Upper lobe of left lung (tissue), 6 donors: Measurements from ENCODE around the gene IP6K1. TPM values are rescaled to one million over a fixed set of nuclear protein-coding genes. Genes with fewer than 3 reads are reported as not detected.

Experiments
- ATAC-seq, 2 donors: fragments of 200-7000 bp; cut with Tn5 transposase; one replicate each; pipeline ENCODE4 v1.9.1; 2022; ENCODE audit warnings: mild to moderate bottlenecking in 2 of 2, moderate library complexity in 2 of 2; ENCODE audit not compliant: low FRiP score in 2 of 2
- DNase-seq, 2 donors: peaks; one replicate each; pipeline ENCODE4 v3.0.0-alpha.2; 2019 to 2020
- H3K27ac ChIP-seq, 4 donors: fragments of 200-600 bp; sonication (generic); one replicate each; pipeline ENCODE4 v1.5.1; 2016 to 2019
- H3K27me3 ChIP-seq, 4 donors: fragments of 200-600 bp; sonication (generic); one replicate each; pipeline ENCODE4 v1.5.1; 2017 to 2019
- H3K36me3 ChIP-seq, 4 donors: fragments of 200-600 bp; sonication (generic); one replicate each; pipeline ENCODE4 v1.5.1; 2016 to 2019
- H3K4me1 ChIP-seq, 4 donors: fragments of 200-600 bp; sonication (generic); one replicate each; pipeline ENCODE4 v1.5.1; 2018 to 2019
- H3K4me3 ChIP-seq, 4 donors: fragments of 200-600 bp; sonication (generic); one replicate each; pipeline ENCODE4 v1.5.1; 2017 to 2019; ENCODE audit warnings: mild to moderate bottlenecking in 2 of 4, moderate library complexity in 1 of 4
- H3K9me3 ChIP-seq, 4 donors: fragments of 200-600 bp; sonication (generic); one replicate each; pipeline ENCODE4 v1.5.1; 2018 to 2019
- EP300 ChIP-seq, 4 donors: sonication (generic); formaldehyde crosslinking; IDR thresholded peaks; one replicate each; pipeline ENCODE4 v1.5.1; 2017; ENCODE audit warnings: antibody characterized with exemption in 4 of 4, control low read depth in 2 of 4
- POLR2A ChIP-seq, 4 donors: fragments of 450-650 bp; IDR thresholded peaks; one replicate each; pipeline ENCODE4 v1.5.1; 2016 to 2017; ENCODE audit warnings: antibody characterized with exemption in 4 of 4, mild to moderate bottlenecking in 2 of 4
- POLR2AphosphoS5 ChIP-seq, 2 donors: sonication (generic); formaldehyde crosslinking; IDR thresholded peaks; one replicate each; pipeline ENCODE4 v1.5.1; 2017; ENCODE audit warnings: antibody characterized with exemption in 2 of 2
- WGBS, 2 donors: methylation state at CpG; one replicate each; pipeline ENCODE4 v1.1.5; 2017 to 2018; 5-methylcytosine and 5-hydroxymethylcytosine counted together
- total RNA-seq, 6 donors: library from RNA; depleted of rRNA in 4 of 6; stranded (reverse); fragments of >200 nt in 4 of 6; gene quantifications; one replicate each; pipeline versions ENCODE4 v1.1.0 to v1.2.1, GENCODE V29; 2016 to 2021
- TF ChIP-seq, protein P1 (sequence below), 6 experiments: fragments of 450-650 bp in 4 of 6; fragments of 200-600 bp in 2 of 6; sonication (generic) in 2 of 6; IDR thresholded peaks; one replicate each; pipeline ENCODE4 v1.5.1; 2016 to 2019; ENCODE audit warnings: antibody characterized with exemption in 6 of 6
- donor health status: DM: no; HTN: no; CAD: no; lungs with moderate emphysema.
- donor health status: DM: no; HTN: yes; CAD: no; lungs with severe emphysema.

The IP6K1 gene
- total RNA-seq, 6 donors from 2014 or later = 42.0 to 63.9 (median 49.7) TPM

DNA sequence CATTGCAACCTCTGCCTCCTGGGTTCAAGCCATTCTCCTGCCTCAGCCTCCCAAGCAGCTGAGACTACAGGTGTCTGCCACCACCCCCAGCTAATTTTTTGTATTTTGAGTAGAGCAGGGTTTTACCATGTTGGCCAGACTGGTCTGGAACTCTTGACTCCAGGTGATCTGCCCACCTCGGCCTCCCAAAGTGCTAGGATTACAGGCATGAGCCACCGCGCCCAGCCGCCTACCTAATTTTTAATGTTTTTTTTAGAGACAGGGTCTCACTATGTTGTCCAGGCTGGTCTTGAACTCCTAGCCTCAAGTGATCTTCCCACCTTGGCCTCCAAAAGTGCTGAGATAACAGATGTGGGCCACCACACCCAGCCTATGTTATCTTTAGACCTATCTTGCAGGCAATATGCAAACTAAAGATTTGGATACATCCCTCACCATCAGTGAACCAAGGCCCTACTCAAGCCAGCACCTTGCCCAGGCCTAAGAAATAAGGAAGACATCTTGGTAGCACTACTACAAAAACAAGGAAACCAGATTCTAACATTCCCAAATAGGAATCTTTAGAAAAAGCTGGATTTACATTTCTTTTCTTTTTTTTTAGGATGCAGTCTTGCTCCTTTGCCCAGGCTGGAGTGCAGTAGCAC is 56.3 kb downstream of the IP6K1 start:
- 90 to 97% methylated on average over 4 of the region's 4 CpGs for WGBS, 2 donors
- Histone ChIP-seq H3K27ac (no peak overlapping the region), H3K36me3 (peaks cover 25 to 93% (median 62%) of the 10 kb centered on the region in 4 donors), H3K4me1 (peaks cover 0 to 10% (median 3%) of the 10 kb centered on the region in 4 donors), H3K4me3 (no peak overlapping the region), H3K9me3 (no peaks in the 10 kb centered on the region), H3K27me3 (no peaks in the 10 kb centered on the region)
- TF ChIP-seq POLR2A (IDR thresholded peaks at IDR 0.05) (no peak), EP300 (IDR thresholded peaks at IDR 0.05) (no peak), POLR2AphosphoS5 (IDR thresholded peaks at IDR 0.05) (no peak)
- TF ChIP-seq, protein P1, sequence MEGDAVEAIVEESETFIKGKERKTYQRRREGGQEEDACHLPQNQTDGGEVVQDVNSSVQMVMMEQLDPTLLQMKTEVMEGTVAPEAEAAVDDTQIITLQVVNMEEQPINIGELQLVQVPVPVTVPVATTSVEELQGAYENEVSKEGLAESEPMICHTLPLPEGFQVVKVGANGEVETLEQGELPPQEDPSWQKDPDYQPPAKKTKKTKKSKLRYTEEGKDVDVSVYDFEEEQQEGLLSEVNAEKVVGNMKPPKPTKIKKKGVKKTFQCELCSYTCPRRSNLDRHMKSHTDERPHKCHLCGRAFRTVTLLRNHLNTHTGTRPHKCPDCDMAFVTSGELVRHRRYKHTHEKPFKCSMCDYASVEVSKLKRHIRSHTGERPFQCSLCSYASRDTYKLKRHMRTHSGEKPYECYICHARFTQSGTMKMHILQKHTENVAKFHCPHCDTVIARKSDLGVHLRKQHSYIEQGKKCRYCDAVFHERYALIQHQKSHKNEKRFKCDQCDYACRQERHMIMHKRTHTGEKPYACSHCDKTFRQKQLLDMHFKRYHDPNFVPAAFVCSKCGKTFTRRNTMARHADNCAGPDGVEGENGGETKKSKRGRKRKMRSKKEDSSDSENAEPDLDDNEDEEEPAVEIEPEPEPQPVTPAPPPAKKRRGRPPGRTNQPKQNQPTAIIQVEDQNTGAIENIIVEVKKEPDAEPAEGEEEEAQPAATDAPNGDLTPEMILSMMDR (IDR thresholded peaks at IDR 0.05) = no peak
- ATAC-seq = no peak
- DNase-seq = no peak

DNA sequence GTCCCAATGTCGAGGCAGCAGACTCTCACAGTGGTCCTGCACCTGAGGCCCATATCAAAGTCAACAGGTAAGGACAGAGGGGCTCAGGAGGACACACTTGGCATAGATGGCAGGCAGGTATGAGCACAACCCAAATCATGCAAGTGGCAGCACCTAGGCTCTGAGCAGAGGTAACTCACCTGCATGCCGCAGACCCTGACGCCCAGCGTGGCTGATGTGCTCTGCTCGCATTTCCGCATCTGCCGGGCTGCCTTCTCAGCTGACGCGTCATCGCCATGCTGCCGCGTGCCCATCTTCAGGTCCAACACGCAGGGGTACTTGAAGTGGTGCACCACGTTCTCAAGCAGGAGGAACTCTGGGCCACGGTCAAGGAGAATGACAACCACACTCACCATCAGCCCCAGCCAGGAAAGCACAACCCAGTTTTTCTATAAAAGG is 58.4 kb downstream of the IP6K1 start:
- TF ChIP-seq, protein P1 (IDR thresholded peaks at IDR 0.05) = no peak
- TF ChIP-seq EP300 (IDR thresholded peaks at IDR 0.05) = no peak
- TF ChIP-seq POLR2AphosphoS5 (IDR thresholded peaks at IDR 0.05) = no peak
- no peak for TF ChIP-seq POLR2A (IDR thresholded peaks at IDR 0.05)
- Histone ChIP-seq H3K4me1 (peaks cover 9 to 17% (median 11%) of the 10 kb centered on the region in 4 donors), H3K36me3 (peaks cover 21 to 74% (median 51%) of the 10 kb centered on the region in 4 donors), H3K9me3 (no peaks in the 10 kb centered on the region), H3K27ac (no peak overlapping the region), H3K4me3 (no peak overlapping the region), H3K27me3 (no peaks in the 10 kb centered on the region)
- ATAC-seq = no peak
- DNase-seq = peak in 1 of 2 donors; percentile 66
- 96 to 97% methylated on average over 15 of the region's 15 CpGs for WGBS, 2 donors

DNA sequence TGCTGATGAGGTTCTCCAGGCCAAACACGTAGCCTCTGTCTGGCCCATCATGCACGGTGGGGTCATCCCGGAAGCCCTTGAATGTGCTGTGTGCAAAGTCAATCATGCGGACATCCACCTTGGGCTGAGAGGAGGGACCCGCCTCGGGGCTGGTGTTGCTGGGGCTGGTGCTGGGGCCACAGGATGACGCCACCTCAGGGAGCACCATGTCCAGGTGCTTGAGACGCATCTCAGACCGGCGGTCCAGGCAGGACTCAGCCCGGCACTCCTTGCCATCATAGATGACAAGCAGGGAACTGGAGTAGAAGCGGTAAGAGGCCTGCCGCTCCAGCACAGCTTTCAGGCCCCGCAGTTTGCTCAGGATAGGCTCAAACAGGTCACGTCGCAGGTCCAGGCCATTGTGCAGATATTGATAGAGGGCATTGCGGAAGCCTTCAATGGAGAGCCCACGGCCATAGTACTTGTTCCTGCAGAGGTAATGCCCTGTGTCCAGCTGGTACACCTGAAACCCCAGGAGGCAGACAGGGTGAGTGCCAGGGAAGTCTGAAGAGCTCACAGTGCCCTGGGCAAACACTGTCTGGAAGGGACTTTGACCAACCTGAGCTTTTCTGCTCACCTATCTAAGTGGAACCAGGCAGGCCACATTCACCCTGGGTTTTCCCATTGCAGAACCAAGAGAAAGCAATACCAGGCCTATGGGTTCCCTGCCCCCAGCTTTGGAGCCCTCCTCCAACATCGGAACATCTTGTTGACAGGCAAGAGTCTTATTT is 59.0 kb downstream of the IP6K1 start:
- WGBS, 2 donors = 92 to 95% methylated on average over 13 to 19 of the region's 19 CpGs
- Histone ChIP-seq H3K4me1 (peaks cover 15 to 23% (median 17%) of the 10 kb centered on the region in 4 donors), H3K9me3 (no peaks in the 10 kb centered on the region), H3K27ac (no peak overlapping the region), H3K36me3 (peaks cover 19 to 73% (median 46%) of the 10 kb centered on the region in 4 donors), H3K27me3 (no peaks in the 10 kb centered on the region), H3K4me3 (no peak overlapping the region)
- no peak for TF ChIP-seq POLR2AphosphoS5 (IDR thresholded peaks at IDR 0.05)
- no peak for TF ChIP-seq EP300 (IDR thresholded peaks at IDR 0.05)
- TF ChIP-seq, protein P1 (IDR thresholded peaks at IDR 0.05) = no peak
- no peak for TF ChIP-seq POLR2A (IDR thresholded peaks at IDR 0.05)
- ATAC-seq = no peak
- DNase-seq = peak in 1 of 2 donors; percentile 61

DNA sequence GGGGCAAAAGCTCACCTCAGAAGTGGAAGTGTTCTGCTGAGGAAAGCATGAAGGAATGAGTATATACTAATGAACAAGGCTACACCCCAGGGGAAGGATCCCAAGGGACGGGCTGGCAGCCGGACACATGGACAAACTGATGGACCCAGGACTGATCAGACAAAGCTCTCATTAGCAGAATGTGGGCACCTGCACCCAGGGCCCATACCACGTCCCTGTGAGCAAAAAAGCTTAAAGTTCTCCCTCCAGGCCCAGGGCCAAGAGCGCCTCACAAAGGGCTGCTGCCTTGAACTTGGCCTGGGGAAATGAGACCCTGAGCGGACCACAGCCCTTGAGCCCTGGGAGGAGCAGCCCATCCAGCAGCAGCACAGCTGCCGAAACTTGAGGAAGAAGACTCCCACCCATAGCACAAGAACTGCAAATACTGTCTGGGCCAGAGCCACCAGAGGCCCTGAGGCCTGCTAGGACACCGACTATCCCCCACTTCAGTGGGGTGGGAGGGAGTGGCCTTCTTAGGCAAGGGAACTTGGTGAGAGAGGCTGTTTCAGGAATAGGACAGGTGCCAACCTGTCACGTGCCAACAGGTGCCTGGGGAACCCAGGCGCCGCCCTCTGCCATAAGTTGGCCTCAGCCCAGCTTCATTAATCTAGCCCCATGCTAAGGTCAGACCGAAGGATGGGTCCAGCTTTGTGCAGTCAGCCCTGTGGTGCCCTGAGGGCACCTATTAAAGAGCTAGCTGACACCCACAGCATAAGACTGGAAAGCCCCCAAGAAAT is 60.2 kb downstream of the IP6K1 start:
- no peak for DNase-seq
- WGBS, 2 donors = 90 to 92% methylated on average over 8 to 9 of the region's 11 CpGs
- no peaks in the 10 kb centered on the region for H3K9me3 ChIP-seq
- no peak for ATAC-seq
- no peak overlapping the region for H3K4me3 ChIP-seq
- H3K27me3 ChIP-seq = no peaks in the 10 kb centered on the region
- no peak for TF ChIP-seq POLR2A (IDR thresholded peaks at IDR 0.05)
- TF ChIP-seq, protein P1 (IDR thresholded peaks at IDR 0.05) = no peak
- H3K4me1 ChIP-seq = peaks cover 16 to 30% (median 18%) of the 10 kb centered on the region in 4 donors
- H3K27ac ChIP-seq = peak overlapping the region in 1 of 4 donors; percentile 96
- peaks cover 15 to 73% (median 44%) of the 10 kb centered on the region in 4 donors for H3K36me3 ChIP-seq
